Mesothelial cell of epicardium (in vitro differentiated cells): ENCODE data around the gene UBE2J2. TPM values are rescaled to one million over a fixed set of nuclear protein-coding genes. Genes with fewer than 3 reads are reported as not detected.
"Not testable (repeated sequence)": the region's sequence is repeated elsewhere in the genome, so short reads cannot be mapped to it uniquely, and the experiment has no call there.

Experiments
- DNase-seq, 2 experiments: peaks; one replicate each; pipeline ENCODE4 v3.0.0; 2021; ENCODE audit warnings: low spot score in 2 of 2; ENCODE audit not compliant: unreplicated experiment in 2 of 2
- H3K27ac Mint-ChIP-seq: 2 replicates; pipeline ENCODE4 v1.8.0; 2021; ENCODE audit warnings: mixed read lengths
- H3K27me3 Mint-ChIP-seq: 2 replicates; pipeline ENCODE4 v1.8.0; 2021; ENCODE audit warnings: low read depth, mixed read lengths
- H3K36me3 Mint-ChIP-seq: 2 replicates; pipeline ENCODE4 v1.8.0; 2021; ENCODE audit warnings: mixed read lengths
- H3K4me1 Mint-ChIP-seq: 2 replicates; pipeline ENCODE4 v1.8.0; 2021; ENCODE audit warnings: mixed read lengths
- H3K4me3 Mint-ChIP-seq: 2 replicates; pipeline ENCODE4 v1.8.0; 2021; ENCODE audit warnings: mild to moderate bottlenecking, moderate library complexity, mixed read lengths
- H3K9me3 Mint-ChIP-seq: 2 replicates; pipeline ENCODE4 v1.8.0; 2021; ENCODE audit warnings: mixed read lengths
- total RNA-seq: library from RNA; stranded (reverse); gene quantifications from 3 replicates; pipeline ENCODE4 v1.2.1, GENCODE V29; 2021
- TF ChIP-seq, protein P1 (sequence below): fragments of 200-600 bp; sonication (generic); IDR thresholded peaks from one replicate; pipeline ENCODE4 v1.5.0; 2021; ENCODE audit warnings: antibody characterized with exemption; ENCODE audit not compliant: unreplicated experiment

UBE2J2 gene
- total RNA-seq, 1 donor from 2014 or later = 75.7 TPM

DNA sequence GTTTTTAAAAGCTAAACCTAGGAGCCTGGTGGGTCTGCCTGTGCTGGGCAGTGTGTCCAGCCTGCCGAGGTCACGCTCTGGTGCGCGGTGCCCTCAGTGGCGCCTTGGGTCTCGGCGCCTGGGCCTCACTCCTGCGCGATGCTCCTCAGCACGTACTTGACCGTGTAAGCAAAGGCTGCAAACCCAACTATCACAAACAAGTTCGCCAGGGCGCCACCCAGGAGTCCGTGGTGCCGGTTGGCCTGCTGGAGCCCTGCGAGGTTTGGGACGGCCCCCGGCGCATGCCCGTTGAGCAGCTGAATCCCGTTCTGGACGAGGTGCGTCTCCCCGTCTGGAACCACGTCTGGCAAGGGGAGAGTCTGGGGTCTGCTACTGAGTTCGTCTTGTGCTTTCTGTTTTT is 18.6 kb downstream of the UBE2J2 start:
- H3K4me1 Mint-ChIP-seq = peaks cover 2% of the 10 kb centered on the region
- no peak for DNase-seq
- no peak overlapping the region for H3K27ac Mint-ChIP-seq

DNA sequence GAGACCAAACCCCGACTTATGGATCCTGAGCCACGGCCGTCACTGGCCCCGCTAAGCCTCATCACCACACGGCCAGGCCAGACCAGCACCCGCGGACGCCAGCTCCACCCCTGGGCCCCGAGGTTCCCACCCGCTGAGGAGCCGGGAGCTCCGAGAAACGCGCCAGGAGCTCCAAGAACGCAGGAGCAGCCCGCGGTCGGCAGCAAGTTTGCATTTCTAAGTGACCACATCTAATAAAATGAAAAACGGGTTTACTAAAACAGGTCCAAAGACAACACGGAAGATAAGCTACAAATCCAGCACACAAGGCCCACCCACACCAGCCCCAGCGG is 19.0 kb downstream of the UBE2J2 start:
- no peak overlapping the region for H3K27ac Mint-ChIP-seq
- H3K27me3 Mint-ChIP-seq = no peaks in the 10 kb centered on the region
- TF ChIP-seq, protein P1, sequence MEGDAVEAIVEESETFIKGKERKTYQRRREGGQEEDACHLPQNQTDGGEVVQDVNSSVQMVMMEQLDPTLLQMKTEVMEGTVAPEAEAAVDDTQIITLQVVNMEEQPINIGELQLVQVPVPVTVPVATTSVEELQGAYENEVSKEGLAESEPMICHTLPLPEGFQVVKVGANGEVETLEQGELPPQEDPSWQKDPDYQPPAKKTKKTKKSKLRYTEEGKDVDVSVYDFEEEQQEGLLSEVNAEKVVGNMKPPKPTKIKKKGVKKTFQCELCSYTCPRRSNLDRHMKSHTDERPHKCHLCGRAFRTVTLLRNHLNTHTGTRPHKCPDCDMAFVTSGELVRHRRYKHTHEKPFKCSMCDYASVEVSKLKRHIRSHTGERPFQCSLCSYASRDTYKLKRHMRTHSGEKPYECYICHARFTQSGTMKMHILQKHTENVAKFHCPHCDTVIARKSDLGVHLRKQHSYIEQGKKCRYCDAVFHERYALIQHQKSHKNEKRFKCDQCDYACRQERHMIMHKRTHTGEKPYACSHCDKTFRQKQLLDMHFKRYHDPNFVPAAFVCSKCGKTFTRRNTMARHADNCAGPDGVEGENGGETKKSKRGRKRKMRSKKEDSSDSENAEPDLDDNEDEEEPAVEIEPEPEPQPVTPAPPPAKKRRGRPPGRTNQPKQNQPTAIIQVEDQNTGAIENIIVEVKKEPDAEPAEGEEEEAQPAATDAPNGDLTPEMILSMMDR = no peak
- H3K36me3 Mint-ChIP-seq = peaks cover 25% of the 10 kb centered on the region
- DNase-seq = no peak
- peaks cover 2% of the 10 kb centered on the region for H3K4me1 Mint-ChIP-seq
- no peak overlapping the region for H3K4me3 Mint-ChIP-seq
- H3K9me3 Mint-ChIP-seq = no peaks in the 10 kb centered on the region

More for the DNA sequence above, 18.6 kb downstream of the UBE2J2 start:
- Mint-ChIP-seq H3K27me3 (no peaks in the 10 kb centered on the region), H3K9me3 (no peaks in the 10 kb centered on the region), H3K4me3 (no peak overlapping the region), H3K36me3 (peaks cover 30% of the 10 kb centered on the region)
- TF ChIP-seq, protein P1 = no peak

DNA sequence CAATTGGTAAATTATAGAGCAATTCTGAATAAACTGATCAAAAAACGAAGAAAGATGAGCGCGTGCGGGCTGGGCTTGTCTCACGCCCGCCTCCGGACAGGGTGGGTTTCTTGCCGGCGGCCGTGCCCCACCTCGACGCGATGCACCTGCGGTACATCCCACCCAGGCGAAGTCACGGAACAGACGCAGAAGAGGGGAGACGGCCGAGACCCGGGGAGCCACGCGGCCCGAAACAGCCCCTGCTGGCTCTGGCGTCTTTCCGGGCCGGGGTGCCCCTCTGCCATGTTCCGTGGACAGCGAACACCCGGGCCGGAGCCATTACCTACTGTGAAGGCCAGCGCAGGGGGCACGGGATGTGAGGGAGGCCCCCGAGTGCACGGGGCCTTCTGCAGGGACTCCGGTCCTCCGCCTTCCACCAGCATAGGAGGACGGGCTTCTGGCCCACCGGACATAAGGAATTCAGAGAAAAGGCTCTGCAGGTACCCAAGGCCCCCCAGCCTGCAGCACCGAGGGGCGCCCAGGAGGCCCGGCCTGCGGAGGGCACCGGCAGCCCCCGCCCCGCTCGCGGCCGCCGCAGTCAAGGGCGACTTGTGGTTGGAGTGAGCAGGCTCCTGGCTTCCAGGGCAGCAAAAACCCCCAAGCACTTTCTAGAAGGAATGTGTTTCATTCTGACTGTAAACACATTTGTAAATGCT is 19.5 kb downstream of the UBE2J2 start:
- H3K27ac Mint-ChIP-seq = no peak overlapping the region
- DNase-seq = no peak
- peaks cover 2% of the 10 kb centered on the region for H3K4me1 Mint-ChIP-seq
- TF ChIP-seq, protein P1 = no peak
- no peak overlapping the region for H3K4me3 Mint-ChIP-seq
- peaks cover 25% of the 10 kb centered on the region for H3K36me3 Mint-ChIP-seq
- H3K27me3 Mint-ChIP-seq = no peaks in the 10 kb centered on the region
- no peaks in the 10 kb centered on the region for H3K9me3 Mint-ChIP-seq

DNA sequence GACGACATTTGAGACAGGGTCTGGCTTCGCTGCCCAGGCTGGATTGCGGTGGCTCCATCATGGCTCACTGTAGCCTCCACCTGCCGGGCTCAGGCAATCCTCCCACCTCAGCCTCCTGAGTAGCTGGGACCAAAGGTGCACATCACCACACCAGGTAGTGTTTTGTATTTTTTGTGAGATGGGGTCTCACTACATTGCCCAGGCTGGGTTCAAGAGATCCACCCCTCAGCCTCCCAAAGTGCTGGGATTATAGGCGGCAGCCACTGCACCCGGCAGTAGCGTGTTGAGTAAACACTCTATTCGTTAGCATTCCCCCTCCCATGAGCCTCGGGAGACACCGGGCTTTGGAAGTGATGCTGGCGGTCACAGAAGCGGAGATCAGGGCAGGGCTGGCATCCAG is 20.3 kb downstream of the UBE2J2 start:
- no peak overlapping the region for H3K4me3 Mint-ChIP-seq
- H3K9me3 Mint-ChIP-seq = no peaks in the 10 kb centered on the region
- DNase-seq = no peak
- no peak overlapping the region for H3K27ac Mint-ChIP-seq
- no peaks in the 10 kb centered on the region for H3K27me3 Mint-ChIP-seq
- TF ChIP-seq, protein P1 = no peak
- H3K36me3 Mint-ChIP-seq = peaks cover 22% of the 10 kb centered on the region
- H3K4me1 Mint-ChIP-seq = peaks cover 2% of the 10 kb centered on the region

DNA sequence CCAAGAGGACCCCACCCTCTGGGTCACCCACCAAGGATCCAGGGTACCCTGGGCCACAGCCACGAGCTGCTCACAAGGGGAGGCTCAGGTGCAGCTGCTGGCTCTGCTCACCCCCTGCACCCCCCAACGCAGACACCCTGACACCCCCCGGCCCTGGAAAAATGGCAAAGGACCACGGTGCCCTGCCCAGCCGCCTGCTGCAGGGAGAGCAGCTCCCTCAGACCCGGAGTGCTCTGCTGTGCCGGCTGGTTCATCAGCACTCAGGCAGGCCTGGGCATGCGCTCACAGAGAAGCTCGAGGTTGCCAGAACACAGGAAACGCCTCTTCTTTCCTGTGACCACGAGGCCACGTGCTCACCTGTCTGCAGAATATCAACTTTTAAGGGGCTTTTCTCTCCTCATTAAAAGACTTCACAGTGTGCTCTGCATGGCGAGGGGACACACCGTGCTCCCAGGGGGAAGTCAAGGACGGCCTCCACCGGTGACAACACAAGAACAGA is 22.8 kb downstream of the UBE2J2 start:
- Mint-ChIP-seq H3K27me3 (peaks cover 12% of the 10 kb centered on the region), H3K36me3 (peaks cover 12% of the 10 kb centered on the region), H3K9me3 (no peaks in the 10 kb centered on the region), H3K27ac (peak overlapping the region; percentile 39), H3K4me1 (peaks cover 2% of the 10 kb centered on the region), H3K4me3 (no peak overlapping the region)
- DNase-seq = no peak
- TF ChIP-seq, protein P1 = no peak

DNA sequence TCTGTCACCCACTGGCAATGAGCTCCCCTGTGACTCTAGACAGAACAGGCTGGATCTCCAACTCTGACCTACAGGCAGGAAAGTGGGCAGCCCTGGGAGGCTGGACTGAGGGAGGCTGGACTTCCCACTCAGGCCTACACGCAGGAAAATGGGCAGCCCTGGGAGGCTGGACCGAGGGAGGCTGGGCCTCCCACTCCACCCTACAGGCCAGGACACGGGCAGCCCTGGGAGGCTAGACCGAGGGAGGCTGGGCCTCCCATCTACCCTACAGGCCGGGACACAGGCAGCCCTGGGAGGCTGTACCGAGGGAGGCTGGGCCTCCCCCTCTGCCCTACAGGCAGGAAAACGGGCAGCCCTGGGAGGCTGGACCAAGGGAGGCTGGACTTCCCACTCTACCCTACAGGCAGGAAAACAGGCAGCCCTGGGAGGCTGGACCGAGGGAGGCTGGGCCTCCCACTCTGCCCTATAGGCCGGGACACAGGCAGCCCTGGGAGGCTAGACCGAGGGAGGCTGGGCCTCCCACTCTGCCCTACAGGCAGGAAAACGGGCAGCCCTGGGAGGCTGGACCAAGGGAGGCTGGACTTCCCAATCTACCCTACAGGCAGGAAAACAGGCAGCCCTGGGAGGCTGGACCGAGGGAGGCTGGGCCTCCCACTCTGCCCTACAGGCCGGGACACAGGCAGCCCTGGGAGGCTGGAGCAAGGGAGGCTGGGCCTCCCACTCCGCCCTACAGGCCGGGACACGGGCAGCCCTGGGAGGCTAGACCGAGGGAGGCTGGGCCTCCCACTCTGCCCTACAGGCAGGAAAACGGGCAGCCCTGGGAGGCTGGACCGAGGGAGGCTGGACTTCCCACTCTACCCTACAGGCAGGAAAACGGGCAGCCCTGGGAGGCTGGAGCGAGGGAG is 25.4 kb downstream of the UBE2J2 start:
- H3K4me3 Mint-ChIP-seq, H3K27ac Mint-ChIP-seq, H3K4me1 Mint-ChIP-seq, H3K36me3 Mint-ChIP-seq, H3K9me3 Mint-ChIP-seq, DNase-seq: not testable (repeated sequence)
- peaks cover 12% of the 10 kb centered on the region for H3K27me3 Mint-ChIP-seq
